Dedifferentiated amniotic fluid mesenchymal stem cell (primary cell): ENCODE results near the gene RAP1GAP2.
"Not testable (repeated sequence)": the region's sequence is repeated elsewhere in the genome, so short reads cannot be mapped to it uniquely, and the experiment has no call there.

Experiments used
- DNase-seq: peaks from one replicate; pipeline ENCODE4 v3.0.0-alpha.2; 2016; ENCODE audit errors: extremely low spot score

RAP1GAP2 gene

DNA sequence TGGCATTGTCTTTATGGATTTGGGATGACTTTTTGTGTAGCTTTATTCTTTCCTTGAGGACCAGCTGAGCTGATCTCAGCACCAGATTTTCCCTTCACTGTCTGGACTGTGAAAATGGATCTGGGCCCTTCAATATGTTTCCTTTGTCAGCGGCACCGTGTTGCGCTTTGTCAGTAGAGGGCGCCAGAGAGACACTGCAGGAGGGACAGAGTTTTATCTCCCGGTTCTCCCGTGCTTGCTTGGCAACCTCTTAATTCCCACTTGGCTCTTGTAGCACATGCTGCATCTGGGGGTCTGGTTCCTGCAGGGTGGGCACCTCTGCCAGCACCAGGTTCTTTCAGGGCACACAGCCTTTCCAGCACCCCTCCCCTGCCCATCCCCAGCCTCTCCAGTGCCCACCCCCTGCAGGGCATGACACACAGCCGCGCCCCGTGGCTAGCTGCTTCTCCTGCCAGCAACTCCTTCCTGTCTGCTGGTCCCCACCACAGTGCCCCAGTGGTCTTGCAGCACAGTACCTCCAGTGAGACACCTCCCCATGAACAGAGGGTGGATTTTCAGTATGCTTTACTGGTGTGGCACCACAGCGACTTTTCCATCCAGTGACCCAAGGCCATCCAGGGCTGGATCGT is 247.6 kb downstream of the RAP1GAP2 start:
- no peak for DNase-seq

DNA sequence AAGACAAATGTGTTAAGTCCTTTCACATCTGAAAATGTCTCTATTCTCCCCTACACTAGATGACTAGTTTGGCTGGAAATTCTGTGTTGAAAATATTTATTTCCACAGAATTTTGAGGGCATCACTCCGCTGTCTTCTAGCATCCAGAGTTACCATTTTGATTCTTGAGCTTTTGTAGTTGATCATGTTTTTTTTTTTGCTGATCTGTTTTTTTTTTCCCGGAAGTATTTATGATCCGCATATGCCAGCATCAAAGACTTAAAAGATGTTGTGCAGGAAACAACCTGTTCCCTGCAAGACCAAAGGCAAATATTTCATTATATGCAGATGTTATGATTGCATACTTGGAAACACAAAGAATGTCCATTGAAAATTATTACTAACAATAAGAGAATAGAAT is 250.5 kb downstream of the RAP1GAP2 start:
- DNase-seq, result no peak

DNA sequence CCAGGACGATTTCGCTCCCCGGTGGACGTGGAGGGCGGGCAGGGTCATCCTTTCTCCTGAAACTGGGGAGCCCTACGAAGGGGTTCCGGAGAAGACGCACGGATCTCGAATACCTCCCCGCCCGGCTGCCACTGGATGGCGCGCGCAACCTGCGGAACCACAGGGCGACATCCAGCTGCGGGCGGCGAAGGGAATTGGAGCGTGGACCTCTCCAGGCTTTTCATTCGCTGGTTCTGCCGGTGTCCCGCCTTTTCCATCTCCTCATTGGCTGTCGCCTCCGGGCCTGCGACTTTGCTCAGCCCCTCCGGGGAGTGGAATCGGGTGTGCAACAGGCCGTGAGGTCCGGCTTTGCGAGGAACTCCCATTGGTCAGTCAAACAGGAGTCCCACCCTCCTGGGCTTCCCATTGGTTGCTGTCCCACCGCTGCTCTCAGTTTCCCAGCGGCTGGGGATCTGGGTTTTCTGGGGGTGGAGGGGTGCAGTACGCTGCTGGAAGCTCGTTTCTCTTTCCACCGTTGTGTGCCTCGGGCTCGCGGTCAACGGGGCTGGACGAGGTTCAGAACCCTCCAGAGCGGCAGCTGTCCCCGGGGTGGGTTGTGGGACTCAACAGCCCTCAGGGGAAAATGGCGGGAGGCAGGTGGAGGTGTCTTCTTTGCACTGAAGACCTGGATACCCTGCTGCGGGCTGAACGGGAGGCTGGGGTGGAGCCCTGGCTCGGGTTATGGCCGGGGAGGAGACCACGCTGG is 252.7 kb downstream of the RAP1GAP2 start:
- DNase-seq, result peak; percentile 18

DNA sequence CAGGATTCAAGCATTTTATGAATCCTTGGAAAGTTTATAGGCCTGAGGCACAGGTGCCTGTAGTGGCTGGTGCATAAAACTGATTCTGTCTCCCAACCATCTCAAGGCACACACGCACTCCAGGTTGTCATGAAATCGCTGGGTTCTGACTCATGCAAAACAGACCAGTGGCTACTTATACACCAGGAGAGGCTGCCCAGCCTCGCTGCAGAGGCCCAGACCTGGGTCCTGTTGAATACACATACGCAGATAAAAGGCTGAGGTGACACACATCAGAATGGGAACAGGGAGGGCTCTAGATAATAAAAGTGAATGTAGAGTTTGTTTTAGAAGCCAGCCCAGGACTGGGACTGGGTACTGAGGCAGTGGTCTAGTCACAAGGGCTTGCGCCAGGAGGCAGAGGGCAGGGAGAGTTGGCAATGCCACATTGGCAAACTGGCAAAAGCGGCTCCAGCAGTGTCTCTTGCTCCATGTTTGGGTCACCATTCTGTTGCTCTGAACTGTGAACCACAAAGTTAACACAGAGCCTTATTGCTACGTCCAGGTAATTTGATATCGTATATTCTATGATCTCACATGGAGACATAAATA is 253.6 kb downstream of the RAP1GAP2 start:
- no peak for DNase-seq

DNA sequence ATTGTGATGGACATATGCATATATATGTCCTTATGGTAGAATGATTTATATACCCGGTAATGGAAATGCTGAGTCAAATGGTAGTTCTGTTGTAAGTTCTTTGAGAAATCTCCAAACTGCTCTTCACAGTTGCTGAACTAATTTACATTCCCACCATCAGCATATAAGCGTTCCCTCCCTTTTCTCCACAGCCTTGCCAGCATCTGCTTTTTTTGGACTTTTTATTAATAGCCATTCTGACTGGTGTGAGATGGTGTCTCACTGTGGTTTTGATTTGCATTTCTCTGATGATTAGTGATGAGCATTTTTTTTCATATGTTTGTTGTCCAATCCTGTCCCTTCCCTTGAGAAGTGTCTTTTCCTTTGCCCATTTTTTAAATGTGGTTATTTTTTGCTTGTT is 258.6 kb downstream of the RAP1GAP2 start:
- DNase-seq, result not testable (repeated sequence)

DNA sequence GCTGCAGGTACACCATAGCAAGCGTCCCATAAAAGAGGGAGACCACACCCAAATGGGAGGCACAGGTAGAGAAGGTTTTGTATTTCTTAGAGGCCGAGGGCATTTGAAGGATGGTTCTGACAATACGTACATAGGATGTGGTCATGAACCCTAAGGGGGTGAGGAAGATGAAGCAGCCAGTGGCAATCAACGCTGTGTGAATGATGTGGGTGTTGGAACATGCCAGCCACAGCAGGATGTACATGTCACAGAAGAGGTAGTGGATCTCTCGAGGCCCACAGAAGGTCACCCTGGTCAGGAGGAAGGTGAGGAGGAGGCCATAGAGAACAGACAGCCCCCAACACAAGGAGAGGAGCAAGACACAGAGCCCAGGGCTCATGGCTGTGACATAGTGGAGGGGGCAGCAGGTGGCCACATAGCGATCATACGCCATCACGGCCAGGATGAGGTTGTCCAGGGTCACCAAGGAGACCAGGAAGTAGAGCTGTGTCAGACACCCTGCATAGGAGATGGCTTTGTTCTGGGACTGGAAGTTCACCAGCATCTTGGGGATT is 266.7 kb downstream of the RAP1GAP2 start:
- DNase-seq, result not testable (repeated sequence)

DNA sequence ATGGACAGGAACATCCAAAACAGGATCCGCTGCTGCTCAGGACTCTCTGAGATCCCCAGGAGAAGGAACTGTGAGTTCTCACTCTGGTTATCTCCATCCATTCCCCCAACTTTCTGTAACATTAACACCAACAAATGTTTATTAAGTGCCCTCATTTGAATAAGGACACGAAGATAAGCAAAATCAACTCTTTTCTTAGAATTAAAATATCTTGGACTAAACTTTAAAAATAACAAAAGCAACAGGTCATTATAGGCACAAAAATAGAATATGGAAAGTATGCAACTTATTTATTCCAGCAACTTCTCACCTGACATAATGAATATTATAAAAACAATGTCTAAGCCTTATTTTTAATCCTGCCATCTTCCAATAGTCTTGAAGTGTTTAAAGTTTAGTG is 267.3 kb downstream of the RAP1GAP2 start, which contains the start of gene OR1D5:
Gene OR1D5, minus strand, starts transcription at position 101 of the 400 bp plus-strand sequence. Its CDS starts 0 bp downstream, at position 101.
- not testable (repeated sequence) for DNase-seq

DNA sequence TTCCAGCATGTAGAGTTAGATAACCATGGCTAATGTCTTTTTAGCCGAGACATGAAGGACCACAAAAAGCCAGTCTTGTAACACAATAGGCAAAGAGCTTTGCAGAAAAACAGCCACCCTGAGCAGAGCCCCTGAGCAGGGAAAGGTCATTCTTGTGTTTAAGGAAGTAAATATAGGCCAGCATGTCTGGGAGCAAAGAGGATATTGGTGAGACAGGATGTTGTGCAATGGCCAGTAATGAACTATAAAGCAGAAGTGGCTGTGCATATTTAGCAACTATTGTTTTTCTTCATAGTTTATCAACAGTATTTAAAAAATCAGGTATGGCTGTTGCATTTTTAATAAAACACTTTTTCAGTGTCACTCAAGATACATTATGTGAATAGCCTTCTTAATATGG is 269.0 kb downstream of the RAP1GAP2 start:
- DNase-seq, result not testable (repeated sequence)

DNA sequence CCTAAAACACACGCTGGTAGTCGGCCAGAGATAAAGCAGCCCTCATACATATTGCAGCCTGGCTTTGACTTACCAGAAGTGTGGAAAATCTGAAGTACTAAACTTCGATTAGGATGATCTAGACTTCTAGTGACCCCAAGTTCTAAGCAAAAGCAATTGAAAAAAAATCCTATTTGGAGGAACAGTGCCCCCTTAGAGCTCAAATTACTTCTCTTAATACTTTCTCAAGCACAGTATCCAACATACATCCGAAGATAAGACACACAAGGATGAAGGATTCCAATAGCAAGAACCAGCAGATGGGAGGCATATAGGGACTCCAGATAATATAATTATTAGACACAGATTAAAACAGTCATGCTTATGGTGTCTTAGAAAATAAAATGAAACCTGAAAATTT is 277.6 kb downstream of the RAP1GAP2 start:
- not testable (repeated sequence) for DNase-seq
